ENCODE results near the gene USP1. TPM values are rescaled to one million over a fixed set of nuclear protein-coding genes. Genes with fewer than 3 reads are reported as not detected.

Gene USP1
- total and polyA plus RNA-seq, 2 of the 4 experiments (the other 2 are of a cell fraction), result 7.5 to 9.7 TPM

GRCh38 chr1:62457955-62458354 is 21.1 kb downstream of the USP1 start:
- dilution Hi-C loops (cut with HindIII; ENCODE audit: low sequenced_read_pairs, unreplicated experiment), result no loop called here
- no peak overlapping the region for H3K4ac ChIP-seq (ENCODE audit: low read depth, low read length)

More at GRCh38 chr1:62457955-62458354, 21.1 kb downstream of the USP1 start:
- Histone ChIP-seq H3K36me3 (ENCODE audit: control insufficient read depth, insufficient read depth, low read length) (peaks cover 26% of the 10 kb centered on the region), H3K18ac (ENCODE audit: low read depth, low read length) (no peak overlapping the region), H3K4me1 (ENCODE audit: control insufficient read depth, insufficient read depth, low read length) (no peaks in the 10 kb centered on the region), H3K27me3 (ENCODE audit: control insufficient read depth, insufficient read depth, low read length) (no peaks in the 10 kb centered on the region), H3K23ac (ENCODE audit: low read depth, low read length) (no peak overlapping the region), H3K4me3 (ENCODE audit: insufficient read depth, low read depth, low read length) (no peak overlapping the region), H3K9me3 (ENCODE audit: control insufficient read depth, insufficient read depth, low read length) (no peaks in the 10 kb centered on the region), H4K5ac (ENCODE audit: low read depth, low read length) (no peak overlapping the region), H2BK15ac (ENCODE audit: low read depth, low read length) (no peak overlapping the region), H3K4me2 (ENCODE audit: low read depth, low read length) (no peak overlapping the region), H3K9me1 (ENCODE audit: insufficient read depth, low read length) (peaks cover 3% of the 10 kb centered on the region; the same call in 1 of the 2 replicates), H4K8ac (ENCODE audit: low read depth in 2 of 2, low read length in 2 of 2) (no peak overlapping the region), H3K9ac (ENCODE audit: low read depth, low read length) (no peak overlapping the region), H2AK5ac (ENCODE audit: low read depth, low read length) (no peak overlapping the region), H4K20me1 (ENCODE audit: insufficient read depth, low read length) (no peaks in the 10 kb centered on the region), H3K27ac (ENCODE audit: insufficient read depth, low read length) (no peak overlapping the region), H2BK20ac (ENCODE audit: low read depth, low read length) (no peak overlapping the region), H2AFZ (replicated peaks; ENCODE audit: low read length, poor library complexity) (no peak overlapping the region), H2BK5ac (ENCODE audit: low read depth, low read length, poor library complexity, severe bottlenecking) (no peak overlapping the region), H3K56ac (ENCODE audit: extremely low read depth, insufficient read depth, low read length) (no peak overlapping the region), H2BK120ac (ENCODE audit: low read depth, low read length) (no peak overlapping the region), H2AK9ac (replicated peaks; ENCODE audit: low read depth, low read length, poor library complexity) (peak overlapping the region; percentile 37), H4K91ac (ENCODE audit: insufficient read depth, low read depth, low read length) (no peak overlapping the region), H3K79me1 (ENCODE audit: low read depth in 1 of 2, low read length in 2 of 2) (0 out of 4 replicates have a peak, but pooled peaks cover 0 to 3% of the 10 kb centered on the region in 2 experiments), H3K14ac (replicated peaks; ENCODE audit: low read depth, low read length) (no peak overlapping the region)
- TF ChIP-seq FOS (IDR thresholded peaks at IDR 0.05; ENCODE audit: low read depth, low read length) (no peak), MAZ (IDR thresholded peaks at IDR 0.05; ENCODE audit: borderline replicate concordance, low read depth, low read length) (no peak), CEBPB (IDR thresholded peaks at IDR 0.05; ENCODE audit: low read depth, low read length) (peak; percentile 25; the same call in 1 of the 2 replicates), ELK1 (IDR thresholded peaks at IDR 0.05; ENCODE audit: borderline replicate concordance, low read depth, low read length) (no peak), NFE2L2 (IDR thresholded peaks at IDR 0.05; ENCODE audit: low read depth, low read length) (no peak)
- intact Hi-C loops (cut with micrococcal nuclease) (no loop called here), in situ Hi-C loops (cut with MboI; ENCODE audit: low sequenced_read_pairs) (no loop called here)
- no peak for ATAC-seq (ENCODE audit: low read depth)
- no peak for DNase-seq
- WGBS, 2 experiments (ENCODE audit: extremely low coverage in 2 of 2, insufficient read length in 1 of 2), result 79% methylated on average over 6 of the region's 7 CpGs; no CpG with 5 or more reads in 1 of the 2 experiments
- ChIA-PET CTCF (no interaction called here), POLR2A (ENCODE audit: unreplicated experiment) (no interaction called here)
- no TSS peak for BruUV-seq (replicated peaks)

All from IMR-90 (cell line).